Karpas-422 (cell line): ENCODE measurements around the gene CLCN4. TPM values are rescaled to one million over a fixed set of nuclear protein-coding genes. Genes with fewer than 3 reads are reported as not detected.

ENCODE experiments used
- DNase-seq: peaks from one replicate; pipeline ENCODE4 v3.0.0-alpha.2; 2015
- H2AFZ ChIP-seq: fragments of 200-600 bp; sonication (generic); 2 replicates; pipeline ENCODE4 v1.6.1; 2014; ENCODE audit warnings: antibody characterized with exemption, low read length, mixed read lengths
- H3K27ac ChIP-seq: fragments of 200-600 bp; sonication (generic); 2 replicates; pipeline ENCODE4 v1.5.1; 2014; ENCODE audit warnings: mild to moderate bottlenecking, low read length, moderate library complexity
- H3K27me3 ChIP-seq: fragments of 200-600 bp; sonication (generic); 2 replicates; pipeline ENCODE4 v1.6.1; 2014; ENCODE audit warnings: low read length, mixed read lengths
- H3K36me3 ChIP-seq: fragments of 200-600 bp; sonication (generic); 2 replicates; pipeline ENCODE4 v1.6.1; 2014; ENCODE audit warnings: low read length, mixed read lengths; ENCODE audit not compliant: insufficient read depth
- H3K4me1 ChIP-seq: fragments of 200-600 bp; sonication (generic); 2 replicates; pipeline ENCODE4 v1.6.1; 2014; ENCODE audit warnings: mild to moderate bottlenecking, low read length, mixed read lengths
- H3K4me2 ChIP-seq: fragments of 200-600 bp; sonication (generic); 2 replicates; pipeline ENCODE4 v1.6.1; 2014; ENCODE audit warnings: low read length, low read depth, mild to moderate bottlenecking; ENCODE audit not compliant: poor library complexity, severe bottlenecking
- H3K4me3 ChIP-seq: fragments of 200-600 bp; sonication (generic); 2 replicates; pipeline ENCODE4 v1.5.1; 2014; ENCODE audit warnings: mild to moderate bottlenecking, antibody characterized with exemption, low read length, mixed read lengths
- H3K79me2 ChIP-seq: fragments of 200-600 bp; sonication (generic); 2 replicates; pipeline ENCODE4 v1.6.1; 2014; ENCODE audit warnings: mild to moderate bottlenecking, low read length, mixed read lengths
- H3K9ac ChIP-seq: fragments of 200-600 bp; sonication (generic); 2 replicates; pipeline ENCODE4 v1.6.0; 2014; ENCODE audit warnings: low read length
- H3K9me2 ChIP-seq: fragments of 200-600 bp; sonication (generic), shearing (Covaris generic); replicated peaks from 2 replicates; pipeline ENCODE4 v1.6.0; 2014; ENCODE audit warnings: mild to moderate bottlenecking, low read length, moderate library complexity; ENCODE audit not compliant: insufficient read depth
- H3K9me3 ChIP-seq: fragments of 300-700, 200-600 bp; sonication (generic); 2 replicates; pipeline ENCODE4 v1.6.1; 2014; ENCODE audit warnings: low read length, mixed read lengths
- H4K20me1 ChIP-seq: fragments of 200-600 bp; sonication (generic); 2 replicates; pipeline ENCODE4 v1.6.1; 2014; ENCODE audit warnings: mild to moderate bottlenecking, antibody characterized with exemption, low read length, low read depth; ENCODE audit not compliant: insufficient read depth
- total RNA-seq: library from RNA; depleted of rRNA; stranded (reverse); fragments of >200 nt; shearing (Covaris generic); gene quantifications from 2 replicates; pipeline ENCODE4 v1.2.3, GENCODE V29; 2014; ENCODE audit warnings: low replicate concordance

Gene CLCN4
- total RNA-seq, 1 experiment from 2014 or later, result 6.3 TPM

- Histone ChIP-seq H3K79me2 (no peaks in the 10 kb centered on the region), H2AFZ (no peak overlapping the region), H3K4me1 (no peaks in the 10 kb centered on the region), H3K9ac (no peak overlapping the region), H3K4me2 (no peak overlapping the region), H3K27ac (no peak overlapping the region), H3K9me3 (no peaks in the 10 kb centered on the region), H3K4me3 (no peak overlapping the region), H3K9me2 (no peaks in the 10 kb centered on the region), H3K36me3 (no peaks in the 10 kb centered on the region), H4K20me1 (no peaks in the 10 kb centered on the region; the same call in 1 of the 2 replicates), H3K27me3 (no peaks in the 10 kb centered on the region)
- DNase-seq, result no peak
These were observed 27.0 kb downstream of the CLCN4 start for GRCh38 chrX:10183760-10184159.

GRCh38 chrX:10184411-10184810 lies 27.6 kb downstream of the CLCN4 start:
- Histone ChIP-seq H3K9ac (no peak overlapping the region), H3K79me2 (no peaks in the 10 kb centered on the region), H3K4me1 (no peaks in the 10 kb centered on the region), H4K20me1 (no peaks in the 10 kb centered on the region; the same call in 1 of the 2 replicates), H3K27me3 (no peaks in the 10 kb centered on the region), H3K9me2 (no peaks in the 10 kb centered on the region), H3K36me3 (no peaks in the 10 kb centered on the region), H3K9me3 (no peaks in the 10 kb centered on the region), H2AFZ (no peak overlapping the region), H3K27ac (no peak overlapping the region), H3K4me3 (no peak overlapping the region), H3K4me2 (no peak overlapping the region)
- no peak for DNase-seq

- H3K79me2 ChIP-seq, result no peaks in the 10 kb centered on the region
- no peak for DNase-seq
These were observed 29.6 kb downstream of the CLCN4 start for GRCh38 chrX:10186355-10186754.

DNA sequence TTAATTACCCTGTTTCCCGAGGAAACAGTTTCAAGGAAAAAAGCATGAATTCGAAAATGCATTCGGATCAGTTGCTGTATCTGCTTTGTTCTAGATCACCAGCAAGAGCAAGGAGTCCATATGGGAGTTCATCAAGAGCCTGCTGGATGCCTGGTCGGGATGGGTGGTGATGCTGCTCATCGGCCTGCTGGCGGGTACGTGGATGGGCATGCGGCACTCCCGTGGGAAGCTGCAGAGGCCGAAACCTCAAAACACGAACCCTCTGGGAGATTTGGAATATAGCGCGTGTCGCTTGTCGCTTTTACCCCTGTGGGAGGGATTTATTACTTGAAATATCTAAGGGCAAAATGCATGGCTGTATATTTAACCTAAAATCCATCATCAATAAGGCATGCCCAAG lies 30.6 kb downstream of the CLCN4 start:
- Histone ChIP-seq H3K4me1 (no peaks in the 10 kb centered on the region), H3K9me3 (no peaks in the 10 kb centered on the region), H3K4me3 (no peak overlapping the region), H3K4me2 (no peak overlapping the region), H2AFZ (no peak overlapping the region), H3K36me3 (no peaks in the 10 kb centered on the region), H3K9me2 (no peaks in the 10 kb centered on the region), H3K79me2 (no peaks in the 10 kb centered on the region), H3K27ac (no peak overlapping the region), H4K20me1 (no peaks in the 10 kb centered on the region; the same call in 1 of the 2 replicates), H3K9ac (no peak overlapping the region), H3K27me3 (no peaks in the 10 kb centered on the region)
- no peak for DNase-seq

More at GRCh38 chrX:10186355-10186754, 29.6 kb downstream of the CLCN4 start:
- Histone ChIP-seq H3K27ac (no peak overlapping the region), H3K4me3 (no peak overlapping the region), H3K27me3 (no peaks in the 10 kb centered on the region), H2AFZ (no peak overlapping the region), H4K20me1 (no peaks in the 10 kb centered on the region; the same call in 1 of the 2 replicates), H3K9me3 (no peaks in the 10 kb centered on the region), H3K4me1 (no peaks in the 10 kb centered on the region), H3K36me3 (no peaks in the 10 kb centered on the region), H3K9ac (no peak overlapping the region), H3K4me2 (no peak overlapping the region), H3K9me2 (no peaks in the 10 kb centered on the region)

GRCh38 chrX:10189317-10190268 lies 32.8 kb downstream of the CLCN4 start:
- Histone ChIP-seq H3K4me3 (no peak overlapping the region), H3K27ac (no peak overlapping the region), H3K36me3 (no peaks in the 10 kb centered on the region), H2AFZ (no peak overlapping the region), H3K27me3 (no peaks in the 10 kb centered on the region), H4K20me1 (no peaks in the 10 kb centered on the region; the same call in 1 of the 2 replicates), H3K4me1 (no peaks in the 10 kb centered on the region), H3K4me2 (no peak overlapping the region), H3K9ac (no peak overlapping the region), H3K9me2 (no peaks in the 10 kb centered on the region), H3K79me2 (no peaks in the 10 kb centered on the region), H3K9me3 (no peaks in the 10 kb centered on the region)
- peak; percentile 93 for DNase-seq

- H3K9me2 ChIP-seq, result no peaks in the 10 kb centered on the region
- no peaks in the 10 kb centered on the region for H3K9me3 ChIP-seq
- DNase-seq, result peak; percentile 81
- H3K4me2 ChIP-seq, result no peak overlapping the region
- H3K27me3 ChIP-seq, result no peaks in the 10 kb centered on the region
- H3K4me1 ChIP-seq, result no peaks in the 10 kb centered on the region
- no peak overlapping the region for H3K27ac ChIP-seq
- no peaks in the 10 kb centered on the region for H3K79me2 ChIP-seq
- no peak overlapping the region for H2AFZ ChIP-seq
- no peak overlapping the region for H3K4me3 ChIP-seq
- H3K9ac ChIP-seq, result no peak overlapping the region
- H4K20me1 ChIP-seq, result no peaks in the 10 kb centered on the region; the same call in 1 of the 2 replicates
- H3K36me3 ChIP-seq, result no peaks in the 10 kb centered on the region
These were observed 33.6 kb downstream of the CLCN4 start for GRCh38 chrX:10190367-10190766.

DNA sequence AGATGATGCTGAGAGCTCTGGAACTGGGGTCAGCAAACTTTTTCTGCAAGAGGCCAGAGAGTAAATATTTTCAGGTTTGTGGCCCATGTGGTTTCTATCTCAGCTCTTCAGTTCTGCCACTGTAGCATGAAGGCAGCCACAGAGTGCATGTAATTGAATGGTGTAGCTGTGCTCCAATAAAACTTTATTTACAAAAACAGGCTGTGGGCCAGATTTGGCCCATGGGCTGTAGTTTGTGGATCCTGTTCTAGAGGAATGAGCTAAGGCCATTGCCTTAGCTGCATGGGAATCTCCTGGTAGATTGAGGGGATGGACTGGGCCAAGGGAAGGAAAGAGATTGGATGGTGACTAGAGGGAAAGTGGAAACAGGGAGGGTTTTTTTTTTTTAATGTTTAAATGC lies 36.8 kb downstream of the CLCN4 start:
- H3K79me2 ChIP-seq, result no peaks in the 10 kb centered on the region
- no peaks in the 10 kb centered on the region; the same call in 1 of the 2 replicates for H4K20me1 ChIP-seq
- H3K9ac ChIP-seq, result no peak overlapping the region
- no peaks in the 10 kb centered on the region for H3K9me3 ChIP-seq
- H3K36me3 ChIP-seq, result no peaks in the 10 kb centered on the region
- H3K4me2 ChIP-seq, result no peak overlapping the region
- peaks cover 1% of the 10 kb centered on the region for H3K4me1 ChIP-seq
- no peak for DNase-seq
- no peak overlapping the region for H2AFZ ChIP-seq
- H3K27me3 ChIP-seq, result no peaks in the 10 kb centered on the region
- H3K9me2 ChIP-seq, result no peaks in the 10 kb centered on the region
- H3K27ac ChIP-seq, result no peak overlapping the region
- no peak overlapping the region for H3K4me3 ChIP-seq

- Histone ChIP-seq H3K36me3 (no peaks in the 10 kb centered on the region), H3K79me2 (no peaks in the 10 kb centered on the region), H4K20me1 (no peaks in the 10 kb centered on the region), H3K9ac (no peak overlapping the region), H3K27me3 (no peaks in the 10 kb centered on the region), H3K4me2 (no peak overlapping the region), H2AFZ (no peak overlapping the region), H3K27ac (no peak overlapping the region), H3K9me2 (no peaks in the 10 kb centered on the region), H3K9me3 (no peaks in the 10 kb centered on the region), H3K4me3 (no peak overlapping the region), H3K4me1 (peaks cover 18% of the 10 kb centered on the region)
- DNase-seq, result no peak
These were observed 38.6 kb downstream of the CLCN4 start for GRCh38 chrX:10195425-10195824.
